Erythroblast (primary cell): Measurements from ENCODE around the gene SLC35F1.

Experiments
- DNase-seq, 2 experiments: peaks; one replicate each; lab custom pipeline; 2025; lab: John Stamatoyannopoulos, UW
- GATA1 ChIP-seq: IDR thresholded peaks from 2 replicates; pipeline ENCODE4 v1.6.1; 2011; ENCODE audit warnings: low read depth, mild to moderate bottlenecking, control low read depth, low read length, moderate library complexity
- POLR2A ChIP-seq: IDR thresholded peaks from 2 replicates; pipeline ENCODE4 v1.6.1; 2011; ENCODE audit warnings: mild to moderate bottlenecking, low read length

The SLC35F1 gene

GRCh38 chr6:118141211-118141610, 234.1 kb downstream of the SLC35F1 start:
- TF ChIP-seq POLR2A (no peak), GATA1 (no peak)
- no peak for DNase-seq

GRCh38 chr6:118146584-118146983, 239.5 kb downstream of the SLC35F1 start:
- DNase-seq: no peak
- TF ChIP-seq GATA1 (no peak), POLR2A (no peak)

GRCh38 chr6:118147511-118147910, 240.4 kb downstream of the SLC35F1 start:
- TF ChIP-seq GATA1 (no peak), POLR2A (no peak)
- no peak for DNase-seq

- DNase-seq: no peak
- TF ChIP-seq POLR2A (no peak), GATA1 (no peak)
These were observed 241.5 kb downstream of the SLC35F1 start for GRCh38 chr6:118148561-118148960.

- no peak for DNase-seq
- TF ChIP-seq POLR2A (no peak), GATA1 (no peak)
These were observed 245.5 kb downstream of the SLC35F1 start for GRCh38 chr6:118152524-118152923.

DNA sequence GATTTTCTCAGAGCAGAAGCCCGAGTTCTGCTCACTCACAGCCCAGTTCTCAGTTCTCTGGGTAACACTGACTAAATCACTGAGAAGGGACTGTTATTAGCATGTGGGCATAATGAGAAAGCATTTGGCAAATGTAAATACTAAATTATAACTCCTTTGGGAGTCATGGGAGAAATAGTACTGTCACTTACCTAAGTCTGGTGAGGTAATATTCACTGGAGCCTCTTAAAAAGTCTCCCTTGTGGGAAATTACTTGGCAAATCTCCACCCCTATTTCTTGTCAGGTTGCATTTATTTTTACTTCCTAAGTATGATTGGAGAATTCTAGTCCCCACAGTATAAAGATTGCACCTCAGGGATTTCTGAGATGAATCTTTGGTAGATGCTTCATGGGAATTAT, 254.3 kb downstream of the SLC35F1 start:
- TF ChIP-seq POLR2A (no peak), GATA1 (no peak)
- no peak for DNase-seq

DNA sequence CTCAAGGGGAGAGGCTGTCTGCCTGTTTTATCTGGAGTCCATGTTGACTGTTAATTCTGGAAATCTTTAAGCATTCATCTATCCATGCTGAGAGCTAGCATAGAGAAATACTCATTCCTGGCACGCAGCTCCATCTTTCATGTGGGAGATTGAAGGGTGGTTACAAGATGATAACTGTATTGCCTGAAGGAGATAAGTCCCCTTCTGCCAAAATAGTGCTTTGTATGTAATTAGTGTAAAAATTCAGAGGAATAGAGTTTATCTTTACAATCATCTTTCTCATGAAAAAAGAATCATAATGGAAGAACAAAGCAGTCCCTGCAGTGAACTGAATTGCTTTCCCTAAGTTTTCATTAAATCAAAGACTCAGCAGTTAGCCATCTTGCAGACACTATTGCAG, 256.5 kb downstream of the SLC35F1 start:
- no peak for DNase-seq
- TF ChIP-seq POLR2A: no peak
- no peak for TF ChIP-seq GATA1

GRCh38 chr6:118165500-118165899, 258.4 kb downstream of the SLC35F1 start:
- TF ChIP-seq POLR2A (no peak), GATA1 (no peak)
- no peak for DNase-seq

DNA sequence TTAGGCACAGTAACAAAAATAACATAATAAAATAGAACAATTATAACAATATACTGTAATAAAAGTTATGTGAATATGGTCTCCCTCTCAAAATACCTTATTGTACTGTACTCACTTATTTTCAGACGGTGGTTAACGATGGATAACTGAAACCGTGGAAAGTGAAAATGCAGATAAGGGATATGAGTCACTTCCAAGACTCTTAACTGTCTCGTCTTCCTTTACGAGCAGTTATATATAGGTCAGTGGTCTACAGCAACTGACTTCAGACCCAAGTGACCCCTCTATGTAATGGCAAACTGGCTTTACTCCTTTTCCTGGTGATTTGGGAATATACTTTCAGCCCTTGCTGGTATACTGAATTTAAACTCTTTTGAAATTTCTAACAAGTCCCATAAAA, 261.4 kb downstream of the SLC35F1 start:
- TF ChIP-seq POLR2A: no peak
- no peak for TF ChIP-seq GATA1
- DNase-seq: no peak

DNA sequence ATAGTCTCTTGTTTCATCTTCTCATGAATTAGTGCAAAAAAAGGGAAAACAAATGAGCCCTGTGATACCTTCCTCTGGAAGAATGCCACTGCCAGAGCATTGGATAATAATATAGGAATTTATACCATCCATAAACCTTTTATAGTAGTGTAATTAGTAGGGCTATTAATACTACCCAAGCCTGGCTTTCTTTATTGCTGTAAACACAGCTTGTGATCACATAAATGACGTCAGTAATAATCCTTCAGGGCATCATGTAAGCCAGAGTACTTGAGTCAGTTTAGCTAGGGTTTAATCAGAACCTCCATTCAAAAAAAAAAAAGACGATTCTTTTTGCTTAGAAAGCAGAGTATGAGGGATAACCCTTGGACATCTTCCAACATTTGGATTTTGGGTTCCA, 264.8 kb downstream of the SLC35F1 start:
- no peak for DNase-seq
- no peak for TF ChIP-seq GATA1
- no peak for TF ChIP-seq POLR2A

- TF ChIP-seq GATA1: no peak
- TF ChIP-seq POLR2A: no peak
These were observed 267.0 kb downstream of the SLC35F1 start for GRCh38 chr6:118174071-118174470.

DNA sequence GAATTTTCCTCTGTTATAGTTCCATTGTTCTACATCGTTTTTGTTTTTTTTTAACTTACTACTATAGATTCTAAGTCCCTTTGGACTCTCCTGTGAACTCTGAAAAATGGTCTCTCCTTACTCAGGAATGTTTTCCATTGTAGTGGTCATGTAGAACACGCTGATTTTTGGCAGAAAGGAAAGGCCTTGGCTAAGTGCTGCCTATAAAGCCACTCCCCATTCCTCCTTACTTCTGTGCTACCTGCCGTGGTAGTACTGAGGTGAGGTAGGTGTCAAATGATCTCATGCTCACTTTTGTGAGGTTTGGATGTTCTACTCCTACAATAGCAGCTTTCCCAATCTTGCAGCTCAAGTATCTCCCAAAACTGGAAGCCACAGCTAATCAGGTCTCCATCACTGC, 270.7 kb downstream of the SLC35F1 start:
- TF ChIP-seq GATA1: no peak
- no peak for TF ChIP-seq POLR2A
- DNase-seq: no peak

More at GRCh38 chr6:118174071-118174470, 267.0 kb downstream of the SLC35F1 start:
- no peak for DNase-seq

DNA sequence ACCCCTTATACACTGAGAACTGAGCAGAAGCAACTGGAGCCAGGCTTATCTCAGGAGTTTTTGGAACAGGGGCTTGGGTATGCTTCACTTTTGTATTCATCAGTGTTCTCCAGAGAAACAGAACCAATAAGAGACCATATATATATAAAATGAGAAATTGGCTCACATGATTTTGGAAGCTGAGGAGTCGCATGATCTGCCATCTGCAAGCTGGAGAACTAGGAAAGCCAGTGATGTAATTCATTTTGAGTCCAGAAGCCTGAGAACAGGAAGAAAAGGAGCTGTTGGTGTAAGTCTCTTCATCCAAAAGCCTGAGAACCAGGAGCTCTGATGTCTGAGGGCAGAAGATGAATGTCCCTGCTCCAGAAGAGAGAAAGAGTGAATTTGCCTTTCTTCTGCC, 272.0 kb downstream of the SLC35F1 start:
- no peak for DNase-seq

DNA sequence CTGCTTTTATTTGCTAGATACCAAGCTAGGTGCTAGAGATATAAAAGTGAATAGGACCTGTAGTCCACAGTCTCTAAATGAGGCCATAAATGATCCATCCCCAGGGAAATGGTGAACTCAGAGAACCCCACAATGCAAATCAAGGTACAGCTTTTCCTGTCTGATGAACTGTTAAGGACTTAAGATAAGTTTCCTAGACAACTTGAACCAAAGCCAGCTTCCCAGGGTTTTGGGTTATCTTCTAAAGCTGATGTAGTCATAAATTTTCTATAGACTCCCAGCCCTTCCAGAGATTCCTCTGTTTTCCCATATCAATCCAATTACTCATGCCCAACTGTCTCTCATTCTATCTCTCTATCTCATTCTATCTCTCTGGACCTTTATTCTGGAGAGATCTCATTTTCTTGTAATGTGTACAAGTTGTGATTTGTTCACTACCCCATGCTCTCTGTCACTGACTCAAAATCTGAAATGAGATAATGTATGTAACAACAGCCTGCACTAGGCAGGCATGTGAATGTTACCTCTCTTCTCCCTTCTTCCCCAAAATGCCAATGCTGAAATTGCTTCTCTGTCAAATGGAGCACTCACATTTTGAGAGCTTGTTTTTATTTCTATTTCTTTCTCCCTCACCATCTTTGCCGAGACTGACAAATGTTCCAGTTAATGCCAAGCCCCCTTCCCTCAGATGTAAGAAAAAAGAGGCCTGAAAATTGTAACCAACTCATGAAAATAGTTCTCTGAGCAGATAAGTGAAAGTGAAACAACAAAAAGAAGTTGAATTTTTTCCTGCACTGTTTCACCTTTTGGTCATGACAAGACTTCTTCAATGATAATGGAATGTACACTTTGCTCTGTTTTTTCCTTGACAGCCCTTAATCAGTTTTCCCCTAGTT, 279.9 kb downstream of the SLC35F1 start:
- DNase-seq: no peak
- TF ChIP-seq GATA1 (no peak), POLR2A (no peak)

More for the DNA sequence above, 272.0 kb downstream of the SLC35F1 start:
- TF ChIP-seq POLR2A (no peak), GATA1 (no peak)
